Caco-2 (cell line): ENCODE measurements around the gene MFAP3L. TPM values are rescaled to one million over a fixed set of nuclear protein-coding genes. Genes with fewer than 3 reads are reported as not detected.

ENCODE experiments used
- BruUV-seq: library from RNA; stranded (reverse); fragments of 400-500 nt; replicated peaks from 2 replicates; lab custom pipeline; 2021; lab: Mats Ljungman, UMichigan
- CTCF ChIA-PET: fragments of 300-600 bp; sonication (Branson Sonifier 250); formaldehyde crosslinking; loops from one replicate; lab custom pipeline; 2022; ENCODE audit warnings: antibody characterized with exemption; lab: Charles Lee
- POLR2A ChIA-PET: fragments of 300-600 bp; sonication (Branson Sonifier 250); formaldehyde crosslinking; loops from one replicate; lab custom pipeline; 2022; ENCODE audit warnings: antibody characterized with exemption; lab: Charles Lee
- DNase-seq, 2 experiments: peaks; one replicate each; pipeline versions ENCODE4 v3.0.0 to v3.0.0-alpha.2; 2020 to 2022
- H3K27me3 ChIP-seq: replicated peaks from 2 replicates; pipeline ENCODE4 v1.6.0; 2011; ENCODE audit warnings: low read length; ENCODE audit not compliant: control insufficient read depth, insufficient read depth
- H3K36me3 ChIP-seq: 2 replicates; pipeline ENCODE4 v1.5.1; 2011; ENCODE audit warnings: low read length; ENCODE audit not compliant: control insufficient read depth, insufficient read depth
- H3K4me1 ChIP-seq: fragments of 250-450 bp; sonication (Bioruptor Pico); 2 replicates; pipeline ENCODE4 v1.5.1; 2020; ENCODE audit warnings: mild to moderate bottlenecking
- H3K4me3 ChIP-seq: 2 replicates; pipeline ENCODE4 v1.5.1; 2011; ENCODE audit warnings: low read depth, mild to moderate bottlenecking, control low read depth, low read length
- H3K9me3 ChIP-seq: fragments of 250-450 bp; sonication (Bioruptor Pico); 2 replicates; pipeline ENCODE4 v1.5.1; 2020; ENCODE audit warnings: mild to moderate bottlenecking, moderate library complexity
- H3K27ac Mint-ChIP-seq: one replicate; pipeline ENCODE4 v1.8.0; 2022; ENCODE audit warnings: mixed read lengths; ENCODE audit not compliant: unreplicated experiment
- H3K27me3 Mint-ChIP-seq: one replicate; pipeline ENCODE4 v1.8.0; 2022; ENCODE audit warnings: mixed read lengths; ENCODE audit not compliant: insufficient read depth, unreplicated experiment
- H3K36me3 Mint-ChIP-seq: one replicate; pipeline ENCODE4 v1.8.0; 2022; ENCODE audit warnings: mild to moderate bottlenecking, mixed read lengths; ENCODE audit not compliant: insufficient read depth, unreplicated experiment
- H3K4me1 Mint-ChIP-seq: one replicate; pipeline ENCODE4 v1.8.0; 2022; ENCODE audit warnings: low read depth, mixed read lengths; ENCODE audit not compliant: unreplicated experiment
- H3K4me3 Mint-ChIP-seq: one replicate; pipeline ENCODE4 v1.8.0; 2022; ENCODE audit warnings: mild to moderate bottlenecking, moderate library complexity, mixed read lengths; ENCODE audit not compliant: unreplicated experiment
- H3K9me3 Mint-ChIP-seq: one replicate; pipeline ENCODE4 v1.8.0; 2022; ENCODE audit warnings: mixed read lengths; ENCODE audit not compliant: unreplicated experiment
- intact Hi-C: fragments of 100-400 bp; cut with micrococcal nuclease; formaldehyde crosslinking; loops from one replicate; pipeline ENCODE4 v1.10.0; 2022; ENCODE audit not compliant: unreplicated experiment
- total RNA-seq: library from RNA; stranded (reverse); gene quantifications from 2 replicates; pipeline ENCODE4 v1.2.3, GENCODE V29; 2022
- TF ChIP-seq, protein P1 (sequence below), 2 experiments: fragments of 200-600 bp in 1 of 2; IDR thresholded peaks; 1 replicate in 1 of 2; 2 replicates in 1 of 2; pipeline versions ENCODE4 v1.5.1 to v1.8.0; 2011 to 2022; ENCODE audit warnings: antibody characterized with exemption in 1 of 2, control low read depth in 1 of 2, inconsistent platforms in 1 of 2, low read depth in 1 of 2, low read length in 1 of 2, mild to moderate bottlenecking in 1 of 2, moderate library complexity in 1 of 2; ENCODE audit not compliant: insufficient read depth in 1 of 2, severe bottlenecking in 1 of 2, unreplicated experiment in 1 of 2

MFAP3L gene
- total RNA-seq, 1 experiment from 2014 or later, result 2.5 TPM

DNA sequence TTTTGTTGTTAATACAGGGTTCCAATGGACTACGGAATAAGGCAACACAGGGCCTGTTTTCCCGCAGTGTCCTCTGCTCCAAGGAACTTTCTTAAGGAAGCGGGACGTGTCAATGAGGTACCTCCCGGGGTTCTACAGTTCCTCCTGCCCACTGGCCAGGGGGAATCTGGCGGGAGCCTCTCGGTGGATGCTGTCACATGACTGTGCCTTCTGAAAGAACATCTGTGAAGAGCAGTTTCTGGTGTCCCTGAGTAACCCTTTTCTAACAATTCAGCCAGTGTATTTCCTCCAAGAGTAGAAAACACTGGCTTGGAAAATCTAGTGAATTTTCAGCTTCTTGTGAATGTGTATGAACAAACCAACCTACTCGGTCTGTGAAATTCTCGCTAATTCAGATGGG is 32.7 kb downstream of the MFAP3L start:
- BruUV-seq, result no TSS peak
- no peaks in the 10 kb centered on the region for H3K9me3 ChIP-seq
- H3K4me3 ChIP-seq, result no peak overlapping the region
- no peaks in the 10 kb centered on the region for H3K27me3 ChIP-seq
- H3K36me3 Mint-ChIP-seq, result peaks cover 4% of the 10 kb centered on the region
- no peaks in the 10 kb centered on the region for H3K9me3 Mint-ChIP-seq
- H3K4me1 Mint-ChIP-seq, result peaks cover 8% of the 10 kb centered on the region
- CTCF ChIA-PET, result no interaction called here
- peaks cover 8% of the 10 kb centered on the region for H3K27me3 Mint-ChIP-seq
- H3K4me1 ChIP-seq, result no peaks in the 10 kb centered on the region
- H3K36me3 ChIP-seq, result no peaks in the 10 kb centered on the region
- H3K4me3 Mint-ChIP-seq, result no peak overlapping the region
- TF ChIP-seq, protein P1, sequence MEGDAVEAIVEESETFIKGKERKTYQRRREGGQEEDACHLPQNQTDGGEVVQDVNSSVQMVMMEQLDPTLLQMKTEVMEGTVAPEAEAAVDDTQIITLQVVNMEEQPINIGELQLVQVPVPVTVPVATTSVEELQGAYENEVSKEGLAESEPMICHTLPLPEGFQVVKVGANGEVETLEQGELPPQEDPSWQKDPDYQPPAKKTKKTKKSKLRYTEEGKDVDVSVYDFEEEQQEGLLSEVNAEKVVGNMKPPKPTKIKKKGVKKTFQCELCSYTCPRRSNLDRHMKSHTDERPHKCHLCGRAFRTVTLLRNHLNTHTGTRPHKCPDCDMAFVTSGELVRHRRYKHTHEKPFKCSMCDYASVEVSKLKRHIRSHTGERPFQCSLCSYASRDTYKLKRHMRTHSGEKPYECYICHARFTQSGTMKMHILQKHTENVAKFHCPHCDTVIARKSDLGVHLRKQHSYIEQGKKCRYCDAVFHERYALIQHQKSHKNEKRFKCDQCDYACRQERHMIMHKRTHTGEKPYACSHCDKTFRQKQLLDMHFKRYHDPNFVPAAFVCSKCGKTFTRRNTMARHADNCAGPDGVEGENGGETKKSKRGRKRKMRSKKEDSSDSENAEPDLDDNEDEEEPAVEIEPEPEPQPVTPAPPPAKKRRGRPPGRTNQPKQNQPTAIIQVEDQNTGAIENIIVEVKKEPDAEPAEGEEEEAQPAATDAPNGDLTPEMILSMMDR (IDR thresholded peaks at IDR 0.05; ENCODE audit: insufficient read depth in 1 of 2, low read depth in 1 of 2, low read length in 1 of 2, severe bottlenecking in 1 of 2, unreplicated experiment in 1 of 2), result no peak
- intact Hi-C loops, result no loop called here
- POLR2A ChIA-PET, result no interaction called here
- no peak for DNase-seq
- H3K27ac Mint-ChIP-seq, result no peak overlapping the region

DNA sequence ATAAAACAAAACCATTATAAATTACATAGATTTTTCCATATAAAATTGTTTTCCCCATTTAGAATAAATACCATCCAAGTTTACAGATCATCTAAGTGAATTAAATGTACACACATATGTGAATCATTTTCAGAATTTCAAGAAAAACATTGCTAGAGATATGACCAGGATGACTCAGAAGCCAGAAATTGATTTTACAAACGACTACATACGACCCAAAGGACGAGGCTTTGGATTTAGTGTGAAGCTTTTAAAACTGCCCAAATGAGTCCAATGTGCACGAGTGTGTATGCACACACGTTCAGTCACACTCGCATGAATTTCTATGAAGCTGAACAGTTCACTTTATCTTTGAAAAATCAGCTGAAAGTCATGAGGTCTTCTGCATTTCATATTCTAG is 37.9 kb downstream of the MFAP3L start:
- no peaks in the 10 kb centered on the region for H3K36me3 ChIP-seq
- H3K4me1 ChIP-seq, result no peaks in the 10 kb centered on the region
- H3K4me1 Mint-ChIP-seq, result no peaks in the 10 kb centered on the region
- POLR2A ChIA-PET, result no interaction called here
- no peak overlapping the region for H3K4me3 Mint-ChIP-seq
- TF ChIP-seq, protein P1 (IDR thresholded peaks at IDR 0.05; ENCODE audit: insufficient read depth in 1 of 2, low read depth in 1 of 2, low read length in 1 of 2, severe bottlenecking in 1 of 2, unreplicated experiment in 1 of 2), result no peak
- H3K27me3 ChIP-seq, result no peaks in the 10 kb centered on the region
- CTCF ChIA-PET, result no interaction called here
- DNase-seq, result no peak
- intact Hi-C loops, result no loop called here
- H3K9me3 Mint-ChIP-seq, result no peaks in the 10 kb centered on the region
- H3K9me3 ChIP-seq, result no peaks in the 10 kb centered on the region
- no TSS peak for BruUV-seq
- no peak overlapping the region for H3K27ac Mint-ChIP-seq
- H3K27me3 Mint-ChIP-seq, result peaks cover 15% of the 10 kb centered on the region
- H3K4me3 ChIP-seq, result no peak overlapping the region
- H3K36me3 Mint-ChIP-seq, result no peaks in the 10 kb centered on the region

DNA sequence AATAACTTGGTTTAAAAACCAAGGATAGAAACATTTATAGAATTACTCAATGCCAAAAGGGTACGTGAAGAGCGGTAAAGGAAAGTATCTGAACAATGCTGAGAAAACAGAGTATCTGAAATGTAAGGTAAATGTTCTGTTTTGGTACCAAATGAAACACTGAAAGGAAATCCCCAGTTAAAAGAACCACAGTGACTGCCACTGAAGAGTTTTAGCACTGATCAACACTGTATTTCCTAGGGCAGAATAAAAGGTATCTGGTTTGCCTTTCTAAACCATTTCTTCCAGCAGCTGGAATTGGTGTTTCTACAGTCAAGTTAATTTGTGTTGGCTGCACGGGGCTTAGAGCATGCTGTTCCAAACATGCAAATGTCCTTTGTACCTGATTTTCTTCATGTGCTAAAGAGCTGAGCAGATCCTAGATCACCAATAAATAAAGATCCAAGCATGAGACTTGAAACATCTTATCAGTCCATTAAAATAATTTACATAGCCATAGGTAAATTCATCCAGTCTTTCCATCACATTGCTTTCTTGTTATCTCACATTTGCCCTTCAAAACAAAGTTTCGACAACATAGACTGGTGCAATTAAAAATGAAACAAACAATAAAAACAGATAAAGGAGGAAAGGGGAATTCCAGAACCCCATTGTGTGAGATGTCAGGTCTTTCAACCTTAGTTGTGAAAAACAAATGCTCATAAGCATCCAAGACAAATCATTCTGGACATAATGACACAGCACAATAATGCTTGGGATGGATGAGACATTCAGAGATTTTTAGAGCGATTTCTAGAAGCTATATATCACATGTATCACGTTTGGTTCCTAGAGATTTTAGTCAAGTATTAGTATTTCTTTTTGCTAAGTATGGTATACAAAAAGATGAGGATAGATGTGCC is 38.6 kb downstream of the MFAP3L start:
- POLR2A ChIA-PET, result no interaction called here
- Mint-ChIP-seq H3K36me3 (no peaks in the 10 kb centered on the region), H3K9me3 (no peaks in the 10 kb centered on the region), H3K27me3 (peaks cover 15% of the 10 kb centered on the region), H3K27ac (no peak overlapping the region), H3K4me3 (no peak overlapping the region), H3K4me1 (no peaks in the 10 kb centered on the region)
- Histone ChIP-seq H3K36me3 (no peaks in the 10 kb centered on the region), H3K27me3 (no peaks in the 10 kb centered on the region), H3K9me3 (no peaks in the 10 kb centered on the region), H3K4me1 (no peaks in the 10 kb centered on the region), H3K4me3 (no peak overlapping the region)
- TF ChIP-seq, protein P1 (IDR thresholded peaks at IDR 0.05; ENCODE audit: insufficient read depth in 1 of 2, low read depth in 1 of 2, low read length in 1 of 2, severe bottlenecking in 1 of 2, unreplicated experiment in 1 of 2), result no peak
- DNase-seq, result no peak
- CTCF ChIA-PET, result no interaction called here
- intact Hi-C loops, result no loop called here
- BruUV-seq, result no TSS peak
